Spleen (tissue), 11 donors: ENCODE results near the gene PRSS23. TPM values are rescaled to one million over a fixed set of nuclear protein-coding genes. Genes with fewer than 3 reads are reported as not detected.

ENCODE experiments used
- DNase-seq: peaks from one replicate; pipeline ENCODE4 v3.0.0-alpha.2; 2020
- H3K27ac ChIP-seq, 8 donors: fragments of 200-600 bp; sonication (generic) in 7 of 8; 1 replicate in 4 of 8; 2 replicates in 4 of 8; pipeline versions ENCODE4 v1.5.0 to v1.8.0; 2016 to 2021; ENCODE audit warnings: inconsistent platforms in 4 of 8, mild to moderate bottlenecking in 4 of 8, moderate library complexity in 1 of 8
- H3K27me3 ChIP-seq, 7 donors: fragments of 200-600 bp; sonication (generic) in 6 of 7; replicated peaks in 1 of 7; 1 replicate in 4 of 7; 2 replicates in 3 of 7; pipeline versions ENCODE4 v1.5.0 to v1.8.0; 2016 to 2021; ENCODE audit warnings: inconsistent platforms in 3 of 7, mild to moderate bottlenecking in 1 of 7
- H3K36me3 ChIP-seq, 6 donors: fragments of 200-600 bp; sonication (generic) in 5 of 6; 1 replicate in 4 of 6; 2 replicates in 2 of 6; pipeline versions ENCODE4 v1.5.0 to v1.8.0; 2016 to 2021; ENCODE audit warnings: inconsistent platforms in 2 of 6
- H3K4me1 ChIP-seq, 6 donors: fragments of 200-600 bp; sonication (generic) in 5 of 6; 1 replicate in 3 of 6; 2 replicates in 3 of 6; pipeline versions ENCODE4 v1.5.0 to v1.8.0; 2016 to 2021; ENCODE audit warnings: inconsistent platforms in 3 of 6
- H3K4me3 ChIP-seq, 8 donors: fragments of 200-600 bp; sonication (generic) in 7 of 8; 1 replicate in 4 of 8; 2 replicates in 4 of 8; pipeline versions ENCODE4 v1.5.0 to v1.8.0; 2016 to 2021; ENCODE audit warnings: inconsistent platforms in 4 of 8, mild to moderate bottlenecking in 4 of 8, moderate library complexity in 2 of 8
- H3K9me3 ChIP-seq, 8 donors: fragments of 200-600 bp; sonication (generic) in 7 of 8; 1 replicate in 4 of 8; 2 replicates in 4 of 8; pipeline versions ENCODE4 v1.5.0 to v1.8.0; 2016 to 2021; ENCODE audit warnings: inconsistent platforms in 4 of 8
- CTCF ChIP-seq, 11 experiments: fragments of 200-600 bp in 7 of 11; fragments of 450-650 bp in 4 of 11; sonication (generic) in 4 of 11; IDR thresholded peaks in 8 of 11; conservative IDR thresholded peaks in 3 of 11; 1 replicate in 7 of 11; 2 replicates in 4 of 11; pipeline versions ENCODE4 v1.4.0 to v1.8.0; 2016 to 2021; ENCODE audit warnings: antibody characterized with exemption in 11 of 11, inconsistent platforms in 4 of 11, mild to moderate bottlenecking in 1 of 11
- POLR2A ChIP-seq, 3 donors: fragments of 450-650 bp; IDR thresholded peaks; one replicate each; pipeline ENCODE4 v1.5.1; 2017; ENCODE audit warnings: antibody characterized with exemption in 3 of 3, mild to moderate bottlenecking in 1 of 3
- POLR2AphosphoS5 ChIP-seq, 3 donors: sonication (generic); formaldehyde crosslinking; IDR thresholded peaks; one replicate each; pipeline ENCODE4 v1.5.1; 2017; ENCODE audit warnings: antibody characterized with exemption in 3 of 3
- WGBS, 5 donors: extraction: QIAGEN DNeasy Blood & Tissue Kit in 3 of 5; methylation state at CpG; one replicate each; pipeline versions ENCODE4 v1.1.5 to v1.1.7; 2013 to 2018; 5-methylcytosine and 5-hydroxymethylcytosine counted together
- intact Hi-C: fragments of 100-400 bp; cut with DNase I; formaldehyde crosslinking; loops from one replicate; pipeline ENCODE4 v1.15.0; 2023; ENCODE audit warnings: low total_unique reads
- polyA plus RNA-seq, 3 donors: library from polyadenylated mRNA; stranded (reverse); fragments of 200-250 nt; gene quantifications; one replicate each; pipeline ENCODE4 v1.2.1, GENCODE V29; 2013
- total RNA-seq, 7 donors: library from RNA; depleted of rRNA in 3 of 7; stranded (reverse); fragments of >200 nt in 3 of 7; fragmentation: NEBNext Ultra II Directional in 4 of 7; extraction: Animal tissue kit (Norgen Biotek cat#: 25700) in 4 of 7; gene quantifications; one replicate each; pipeline versions ENCODE4 v1.1.0 to v1.2.1, GENCODE V29; 2016 to 2021
- donor health status: healthy with polysubstance abuse.
- donor health status: DM: no; HTN: no; CAD: no; lungs with moderate emphysema.
- donor health status: DM: no; HTN: no; CAD: no.
- donor health status: Bipolar disorder and iron deficiency.
- donor health status: healthy.
- donor health status: DM: no; HTN: no; CAD: no.
- donor health status: DM: yes; HTN: yes; CAD: no.

The PRSS23 gene
- total and polyA plus RNA-seq, 10 donors: 1.5 to 28.0 (median 12.1) TPM

- no peak for DNase-seq
- peaks cover 0 to 13% (median 0%) of the 10 kb centered on the region in 6 donors for H3K4me1 ChIP-seq
- no peaks in the 10 kb centered on the region for H3K36me3 ChIP-seq
- no peaks in the 10 kb centered on the region for H3K27me3 ChIP-seq
- 74 to 90% (median 78%) methylated on average over 2 of the region's 2 CpGs for WGBS, 5 donors
- no peak for TF ChIP-seq POLR2AphosphoS5 (IDR thresholded peaks at IDR 0.05)
- no peak for TF ChIP-seq CTCF (IDR thresholded peaks at IDR 0.05 in 8 of 11, conservative IDR thresholded peaks at IDR 0.05 in 3 of 11)
- TF ChIP-seq POLR2A (IDR thresholded peaks at IDR 0.05): no peak
- no peak overlapping the region for H3K4me3 ChIP-seq
- intact Hi-C loops: no loop called here
- H3K27ac ChIP-seq: no peak overlapping the region
- H3K9me3 ChIP-seq: no peaks in the 10 kb centered on the region
Measured at GRCh38 chr11:86810288-86810687, 9.9 kb downstream of the PRSS23 start.

- H3K4me1 ChIP-seq: peaks cover 0 to 4% (median 0%) of the 10 kb centered on the region in 6 donors
- intact Hi-C loops: no loop called here
- H3K9me3 ChIP-seq: no peaks in the 10 kb centered on the region
- TF ChIP-seq POLR2AphosphoS5 (IDR thresholded peaks at IDR 0.05): no peak
- no peak for TF ChIP-seq CTCF (IDR thresholded peaks at IDR 0.05 in 8 of 11, conservative IDR thresholded peaks at IDR 0.05 in 3 of 11)
- TF ChIP-seq POLR2A (IDR thresholded peaks at IDR 0.05): no peak
- H3K27me3 ChIP-seq: no peaks in the 10 kb centered on the region
- H3K4me3 ChIP-seq: no peak overlapping the region
- WGBS, 5 donors: 88 to 98% (median 93%) methylated on average over 2 of the region's 2 CpGs
- H3K27ac ChIP-seq: no peak overlapping the region
- H3K36me3 ChIP-seq: no peaks in the 10 kb centered on the region
- DNase-seq: no peak
Measured at GRCh38 chr11:86811637-86812321, 11.4 kb downstream of the PRSS23 start.

GRCh38 chr11:86812322-86812670, 12.0 kb downstream of the PRSS23 start:
- H3K9me3 ChIP-seq: no peaks in the 10 kb centered on the region
- WGBS, 5 donors: 85 to 87% (median 87%) methylated on average over 7 of the region's 7 CpGs
- no peak for TF ChIP-seq CTCF (IDR thresholded peaks at IDR 0.05 in 8 of 11, conservative IDR thresholded peaks at IDR 0.05 in 3 of 11)
- no peak for TF ChIP-seq POLR2AphosphoS5 (IDR thresholded peaks at IDR 0.05)
- TF ChIP-seq POLR2A (IDR thresholded peaks at IDR 0.05): no peak
- H3K27ac ChIP-seq: no peak overlapping the region
- peaks cover 0 to 10% (median 2%) of the 10 kb centered on the region in 6 donors for H3K4me1 ChIP-seq
- H3K36me3 ChIP-seq: no peaks in the 10 kb centered on the region
- H3K4me3 ChIP-seq: no peak overlapping the region
- intact Hi-C loops: no loop called here
- no peaks in the 10 kb centered on the region for H3K27me3 ChIP-seq
- no peak for DNase-seq

- no peaks in the 10 kb centered on the region for H3K9me3 ChIP-seq
- no peak for DNase-seq
- no peak overlapping the region for H3K4me3 ChIP-seq
- H3K4me1 ChIP-seq: peaks cover 0 to 16% (median 3%) of the 10 kb centered on the region in 6 donors
- H3K27ac ChIP-seq: no peak overlapping the region
- 88 to 96% (median 92%) methylated on average over 1 of the region's 1 CpG for WGBS, 5 donors
- no peaks in the 10 kb centered on the region for H3K27me3 ChIP-seq
- intact Hi-C loops: no loop called here
- TF ChIP-seq POLR2AphosphoS5 (IDR thresholded peaks at IDR 0.05) (no peak), POLR2A (IDR thresholded peaks at IDR 0.05) (no peak), CTCF (IDR thresholded peaks at IDR 0.05 in 8 of 11, conservative IDR thresholded peaks at IDR 0.05 in 3 of 11) (no peak)
- no peaks in the 10 kb centered on the region for H3K36me3 ChIP-seq
Measured at GRCh38 chr11:86812981-86813380, 12.6 kb downstream of the PRSS23 start.
